ENCODE measurements around the gene C1orf52.

C1orf52 gene

GRCh38 chr1:85240174-85240601 lies 19.3 kb downstream of the C1orf52 start:
- in situ Hi-C loops (cut with HindIII; ENCODE audit: low sequenced_read_pairs), result no loop called here

GRCh38 chr1:85237613-85238012 lies 21.8 kb downstream of the C1orf52 start:
- in situ Hi-C loops (cut with HindIII; ENCODE audit: low sequenced_read_pairs), result loop anchor here (10.0 kb wide), 2 partner anchors 113 to 433 kb away; no protein-coding TSS in a partner anchor

GRCh38 chr1:85230305-85230977 lies 29.0 kb downstream of the C1orf52 start:
- in situ Hi-C loops (cut with HindIII; ENCODE audit: low sequenced_read_pairs), result loop anchor here (10.0 kb wide), 2 partner anchors 106 to 426 kb away; no protein-coding TSS in a partner anchor

GRCh38 chr1:85229574-85230097 lies 29.8 kb downstream of the C1orf52 start:
- in situ Hi-C loops (cut with HindIII; ENCODE audit: low sequenced_read_pairs), result loop anchor here (10.0 kb wide), 2 partner anchors 105 to 425 kb away; no protein-coding TSS in a partner anchor

- in situ Hi-C loops (cut with HindIII; ENCODE audit: low sequenced_read_pairs), result no loop called here
Observed at GRCh38 chr1:85228972-85229371, 30.5 kb downstream of the C1orf52 start.

GRCh38 chr1:85225624-85226380 lies 33.7 kb downstream of the C1orf52 start:
- in situ Hi-C loops (cut with HindIII; ENCODE audit: low sequenced_read_pairs), result no loop called here

GRCh38 chr1:85224734-85225623 lies 34.5 kb downstream of the C1orf52 start:
- in situ Hi-C loops (cut with HindIII; ENCODE audit: low sequenced_read_pairs), result loop anchor here (5.0 kb wide), 1 partner anchor 53 kb away; no protein-coding TSS in a partner anchor

- in situ Hi-C loops (cut with HindIII; ENCODE audit: low sequenced_read_pairs), result loop anchor here (5.0 kb wide), 1 partner anchor 52 kb away; no protein-coding TSS in a partner anchor
Observed at GRCh38 chr1:85224295-85224694, 35.2 kb downstream of the C1orf52 start.

GRCh38 chr1:85223334-85223733 lies 36.1 kb downstream of the C1orf52 start:
- in situ Hi-C loops (cut with HindIII; ENCODE audit: low sequenced_read_pairs), result loop anchor here (5.0 kb wide), 1 partner anchor 51 kb away; no protein-coding TSS in a partner anchor

- in situ Hi-C loops (cut with HindIII; ENCODE audit: low sequenced_read_pairs), result loop anchor here (5.0 kb wide), 1 partner anchor 48 kb away; no protein-coding TSS in a partner anchor
Observed at GRCh38 chr1:85220756-85221201, 38.7 kb downstream of the C1orf52 start.

- in situ Hi-C loops (cut with HindIII; ENCODE audit: low sequenced_read_pairs), result loop anchor here (5.0 kb wide), 1 partner anchor 48 kb away; no protein-coding TSS in a partner anchor
Observed at GRCh38 chr1:85219853-85220610, 39.4 kb downstream of the C1orf52 start.

GRCh38 chr1:85216697-85217096 lies 42.8 kb downstream of the C1orf52 start:
- in situ Hi-C loops (cut with HindIII; ENCODE audit: low sequenced_read_pairs), result no loop called here

GRCh38 chr1:85214654-85215053 lies 44.8 kb downstream of the C1orf52 start:
- in situ Hi-C loops (cut with HindIII; ENCODE audit: low sequenced_read_pairs), result no loop called here

- in situ Hi-C loops (cut with HindIII; ENCODE audit: low sequenced_read_pairs), result no loop called here
Observed at GRCh38 chr1:85208488-85208887, 51.0 kb downstream of the C1orf52 start.

- in situ Hi-C loops (cut with HindIII; ENCODE audit: low sequenced_read_pairs), result no loop called here
Observed at GRCh38 chr1:85203573-85204171, 55.8 kb downstream of the C1orf52 start.

- in situ Hi-C loops (cut with HindIII; ENCODE audit: low sequenced_read_pairs), result no loop called here
Observed at GRCh38 chr1:85202864-85203255, 56.6 kb downstream of the C1orf52 start.

GRCh38 chr1:85202092-85202863 lies 57.2 kb downstream of the C1orf52 start:
- in situ Hi-C loops (cut with HindIII; ENCODE audit: low sequenced_read_pairs), result no loop called here

GRCh38 chr1:85201340-85202091 lies 57.9 kb downstream of the C1orf52 start:
- in situ Hi-C loops (cut with HindIII; ENCODE audit: low sequenced_read_pairs), result no loop called here
